Tongue (tissue), 2 donors: ENCODE data around the gene RNF112. TPM values are rescaled to one million over a fixed set of nuclear protein-coding genes. Genes with fewer than 3 reads are reported as not detected.
"Not testable (repeated sequence)": the region's sequence is repeated elsewhere in the genome, so short reads cannot be mapped to it uniquely, and the experiment has no call there.

Experiments
- DNase-seq: peaks from one replicate; pipeline ENCODE4 v3.0.0-alpha.2; 2015
- total RNA-seq: library from RNA; depleted of rRNA; stranded (reverse); fragments of >200 nt; gene quantifications from one replicate; pipeline ENCODE4 v1.2.3, GENCODE V29; 2014

The RNF112 gene
- total RNA-seq, 1 donor from 2014 or later, result 3.2 TPM

DNA sequence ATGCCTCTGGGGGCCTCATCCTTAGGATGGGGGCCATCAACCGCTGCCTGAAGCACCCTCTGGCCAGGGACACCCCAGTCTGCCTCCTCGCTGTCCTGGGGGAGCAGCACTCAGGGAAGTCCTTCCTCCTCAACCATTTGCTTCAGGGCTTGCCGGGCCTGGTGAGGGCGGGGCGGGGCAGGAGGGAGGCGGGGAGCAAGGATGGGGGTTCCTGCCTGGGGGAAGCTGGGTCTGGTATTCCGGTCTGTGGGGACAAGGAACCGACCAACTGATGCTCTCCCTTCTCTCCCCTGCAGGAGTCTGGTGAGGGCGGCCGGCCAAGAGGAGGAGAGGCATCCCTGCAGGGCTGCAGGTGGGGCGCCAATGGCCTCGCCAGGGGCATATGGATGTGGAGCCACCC lies 2.0 kb downstream of the RNF112 start:
- no peak for DNase-seq

DNA sequence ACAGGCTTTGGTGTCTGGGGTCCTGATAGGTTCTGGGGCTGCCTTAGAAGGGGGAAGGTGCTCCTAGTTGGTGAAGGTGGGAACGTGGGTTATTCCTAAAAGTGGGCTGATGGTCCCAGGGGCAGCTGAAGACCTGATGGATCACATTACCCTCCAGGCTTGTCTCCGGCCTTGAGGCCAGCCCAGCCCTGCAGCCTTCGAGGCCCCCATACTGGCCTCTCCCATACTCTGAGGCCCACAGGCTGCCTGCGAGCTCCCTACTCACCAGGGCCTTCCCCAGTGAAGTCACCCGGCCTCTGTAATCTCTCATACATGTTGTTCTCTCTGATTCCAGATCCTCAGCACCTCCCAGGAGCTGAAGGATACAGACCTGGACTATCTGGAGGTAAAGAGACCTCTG lies 2.7 kb downstream of the RNF112 start:
- DNase-seq, result no peak

GRCh38 chr17:19414396-19415280 lies 3.6 kb downstream of the RNF112 start:
- no peak for DNase-seq

DNA sequence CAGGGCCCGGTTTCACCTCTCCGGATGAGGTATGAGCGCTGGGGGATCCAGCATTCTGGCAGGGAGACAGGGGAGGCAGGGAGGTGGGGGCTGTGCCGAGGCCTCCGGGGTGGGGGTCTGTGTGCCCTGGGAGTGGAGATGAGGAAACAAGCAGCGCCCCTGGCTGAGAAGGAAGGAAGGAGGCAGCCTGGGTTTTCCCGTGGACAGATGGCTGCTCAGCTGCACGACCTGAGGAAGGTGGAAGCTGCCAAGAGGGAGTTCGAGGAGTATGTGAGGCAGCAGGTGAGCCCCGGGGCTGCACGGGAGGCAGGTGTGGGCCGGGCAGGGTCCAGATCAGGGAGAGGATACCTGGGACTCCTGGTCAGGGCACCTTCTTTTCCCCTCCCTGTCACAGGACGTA lies 4.3 kb downstream of the RNF112 start:
- no peak for DNase-seq

GRCh38 chr17:19415806-19416775 lies 5.1 kb downstream of the RNF112 start:
- DNase-seq, result no peak

GRCh38 chr17:19417611-19418010 lies 6.6 kb downstream of the RNF112 start:
- DNase-seq, result no peak

DNA sequence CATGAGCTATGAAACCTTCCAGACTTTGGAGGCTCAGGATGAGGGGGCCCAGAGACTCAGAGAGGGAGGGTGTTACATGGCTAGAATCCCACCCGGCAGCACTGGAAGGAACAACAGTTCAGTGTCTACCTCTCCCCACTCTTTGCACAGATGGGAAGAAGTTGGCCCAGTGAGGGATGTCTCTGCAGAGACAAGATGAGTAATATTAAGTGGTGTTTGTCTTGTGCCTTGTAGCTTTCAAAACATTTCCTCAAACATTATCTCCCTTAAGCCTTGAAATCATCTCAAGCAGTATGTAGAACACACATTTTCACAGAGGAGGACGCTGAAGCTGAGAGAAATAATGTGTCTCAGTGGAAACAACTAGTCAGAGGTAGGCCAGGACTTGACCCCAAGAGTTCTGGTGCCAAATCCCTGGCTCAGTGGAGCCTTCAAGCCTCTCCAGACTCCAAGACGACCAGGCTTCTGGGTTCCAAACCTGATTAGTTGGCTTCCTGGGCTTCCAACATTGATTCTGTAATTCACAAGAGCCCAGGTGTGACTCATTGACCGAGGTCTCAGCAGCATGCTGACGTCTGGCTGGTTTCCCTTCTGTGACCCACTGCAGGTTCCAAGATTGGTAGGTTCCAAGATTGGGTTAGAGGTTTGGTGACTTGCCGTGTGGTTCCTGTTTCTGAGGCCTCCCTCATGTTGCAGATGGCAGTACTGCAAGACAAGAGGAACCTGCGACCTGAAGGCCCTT lies 7.4 kb downstream of the RNF112 start:
- peak; percentile 82 for DNase-seq

- DNase-seq, result no peak
These were observed 10.2 kb downstream of the RNF112 start for GRCh38 chr17:19421219-19421618.

- DNase-seq, result peak; percentile 38
These were observed 10.9 kb downstream of the RNF112 start for GRCh38 chr17:19421926-19422325.

- DNase-seq, result no peak
These were observed 14.2 kb downstream of the RNF112 start for GRCh38 chr17:19424934-19425868.

GRCh38 chr17:19426631-19427030 lies 15.6 kb downstream of the RNF112 start:
- DNase-seq, result no peak

- no peak for DNase-seq
These were observed 20.7 kb downstream of the RNF112 start for GRCh38 chr17:19431691-19432090.

DNA sequence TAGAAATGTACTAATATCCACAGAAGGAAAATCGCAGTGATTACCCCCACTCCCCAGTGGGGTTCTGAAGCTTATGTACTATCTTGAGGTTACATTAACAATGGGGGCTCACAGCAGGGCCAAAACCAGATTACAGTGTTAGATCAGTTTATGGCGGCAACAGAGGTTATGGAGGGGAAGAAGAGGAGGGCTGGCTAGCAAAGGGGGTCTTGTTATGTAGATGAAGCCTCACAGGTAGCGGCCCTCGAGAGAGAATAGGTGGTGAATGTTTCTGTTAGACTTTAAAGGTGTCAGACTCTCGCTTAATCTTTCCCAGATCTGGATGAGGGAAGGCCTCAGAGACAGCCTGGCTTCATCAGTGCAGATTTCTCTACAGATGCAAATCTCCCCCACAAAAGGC lies 22.2 kb downstream of the RNF112 start:
- DNase-seq, result no peak

- no peak for DNase-seq
These were observed 22.8 kb downstream of the RNF112 start for GRCh38 chr17:19433727-19434340.

- DNase-seq, result no peak
These were observed 29.4 kb downstream of the RNF112 start for GRCh38 chr17:19440421-19440820.

GRCh38 chr17:19441288-19441687 lies 30.3 kb downstream of the RNF112 start:
- not testable (repeated sequence) for DNase-seq

DNA sequence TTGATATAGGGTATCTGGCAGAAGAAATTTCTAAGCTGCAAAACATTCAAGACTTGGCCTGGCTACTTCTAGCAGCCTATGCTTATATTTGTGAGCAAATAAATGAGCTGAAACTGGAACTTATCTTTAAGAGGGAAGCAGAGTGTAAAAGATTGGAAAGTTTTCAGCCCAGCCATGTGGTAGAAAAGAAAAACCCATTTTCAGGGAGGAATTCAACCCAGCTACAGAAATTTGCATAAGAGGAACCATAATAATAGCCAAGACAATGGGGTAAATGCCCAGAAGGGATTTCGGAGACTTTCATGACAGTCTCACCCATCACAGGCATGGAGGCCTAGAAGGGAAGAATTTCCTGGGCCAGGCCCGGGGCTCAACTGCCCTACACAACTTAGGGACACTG lies 31.7 kb downstream of the RNF112 start:
- DNase-seq, result no peak

GRCh38 chr17:19443148-19443547 lies 32.1 kb downstream of the RNF112 start:
- DNase-seq, result no peak

GRCh38 chr17:19445105-19445504 lies 34.1 kb downstream of the RNF112 start:
- DNase-seq, result no peak

DNA sequence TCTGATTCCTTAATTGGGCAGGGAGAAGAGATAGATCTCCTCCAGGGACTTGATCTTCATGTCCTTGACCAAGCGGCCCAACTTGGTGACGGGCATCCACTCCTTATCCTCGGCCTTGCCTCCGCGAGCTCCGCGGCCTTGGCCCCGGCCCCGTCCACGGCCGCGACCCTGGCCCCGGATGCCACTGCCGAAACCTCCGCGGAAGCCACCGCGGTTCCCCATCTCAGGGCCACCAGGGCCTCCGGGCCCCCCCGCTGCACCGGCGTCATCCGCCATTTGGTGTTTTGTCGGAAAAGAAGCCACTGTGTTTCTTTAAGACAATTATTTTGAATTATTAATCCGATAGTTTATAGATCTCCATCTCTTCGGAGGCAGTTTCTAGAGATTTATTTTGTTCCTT lies 35.5 kb downstream of the RNF112 start:
- not testable (repeated sequence) for DNase-seq
